Fibroblast of lung (primary cell): ENCODE results near the gene C2CD4C.

Experiments
- CTCF ChIP-seq, 2 donors: IDR thresholded peaks in 1 of 2; conservative IDR thresholded peaks in 1 of 2; 1 replicate in 1 of 2; 2 replicates in 1 of 2; pipeline ENCODE4 v1.5.1; 2011 to 2012; ENCODE audit warnings: low read length in 2 of 2, control low read depth in 1 of 2, inconsistent platforms in 1 of 2, low read depth in 1 of 2, mild to moderate bottlenecking in 1 of 2
- EZH2 ChIP-seq: IDR thresholded peaks from 2 replicates; pipeline ENCODE4 v1.5.1; 2012; ENCODE audit warnings: low read length, control low read depth, mild to moderate bottlenecking; ENCODE audit errors: missing control alignments

DNA sequence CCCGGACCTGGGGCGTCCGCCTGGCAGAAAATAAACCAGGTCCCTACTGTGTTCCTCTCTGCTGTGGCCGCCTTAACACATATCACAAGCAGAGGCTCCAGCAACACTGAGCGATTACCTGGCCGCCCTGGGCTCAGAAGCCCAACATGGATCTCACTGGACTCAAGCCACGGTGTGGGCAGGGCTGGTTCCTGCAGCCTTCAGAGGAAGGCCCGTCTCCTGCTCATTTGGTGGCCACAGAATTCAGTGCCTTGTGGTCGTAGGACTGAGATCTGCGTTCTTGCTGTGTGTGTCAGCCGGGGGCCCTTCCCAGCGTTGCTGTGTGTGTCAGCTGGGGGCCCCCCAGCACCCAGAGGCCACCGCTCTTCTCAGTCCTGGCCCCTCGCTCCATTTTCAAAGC is 30.2 kb downstream of the C2CD4C start:
- TF ChIP-seq CTCF (conservative IDR thresholded peaks at IDR 0.05 in 1 of 2, IDR thresholded peaks at IDR 0.05 in 1 of 2; ENCODE audit: low read depth in 1 of 2, low read length in 2 of 2) (no peak), EZH2 (no peak)
